ENCODE data around the gene INCA1. TPM values are rescaled to one million over a fixed set of nuclear protein-coding genes. Genes with fewer than 3 reads are reported as not detected.
"Not testable (repeated sequence)": the region's sequence is repeated elsewhere in the genome, so short reads cannot be mapped to it uniquely, and the experiment has no call there.

The INCA1 gene, protein sequence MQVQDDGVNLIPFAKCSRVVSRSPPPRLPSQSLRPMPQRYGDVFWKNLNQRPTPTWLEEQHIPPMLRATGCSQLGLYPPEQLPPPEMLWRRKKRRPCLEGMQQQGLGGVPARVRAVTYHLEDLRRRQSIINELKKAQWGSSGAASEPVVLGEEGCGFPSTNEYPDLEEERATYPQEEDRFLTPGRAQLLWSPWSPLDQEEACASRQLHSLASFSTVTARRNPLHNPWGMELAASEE
- total RNA-seq, result 0.13 and 0.28 TPM in 2 replicates

DNA sequence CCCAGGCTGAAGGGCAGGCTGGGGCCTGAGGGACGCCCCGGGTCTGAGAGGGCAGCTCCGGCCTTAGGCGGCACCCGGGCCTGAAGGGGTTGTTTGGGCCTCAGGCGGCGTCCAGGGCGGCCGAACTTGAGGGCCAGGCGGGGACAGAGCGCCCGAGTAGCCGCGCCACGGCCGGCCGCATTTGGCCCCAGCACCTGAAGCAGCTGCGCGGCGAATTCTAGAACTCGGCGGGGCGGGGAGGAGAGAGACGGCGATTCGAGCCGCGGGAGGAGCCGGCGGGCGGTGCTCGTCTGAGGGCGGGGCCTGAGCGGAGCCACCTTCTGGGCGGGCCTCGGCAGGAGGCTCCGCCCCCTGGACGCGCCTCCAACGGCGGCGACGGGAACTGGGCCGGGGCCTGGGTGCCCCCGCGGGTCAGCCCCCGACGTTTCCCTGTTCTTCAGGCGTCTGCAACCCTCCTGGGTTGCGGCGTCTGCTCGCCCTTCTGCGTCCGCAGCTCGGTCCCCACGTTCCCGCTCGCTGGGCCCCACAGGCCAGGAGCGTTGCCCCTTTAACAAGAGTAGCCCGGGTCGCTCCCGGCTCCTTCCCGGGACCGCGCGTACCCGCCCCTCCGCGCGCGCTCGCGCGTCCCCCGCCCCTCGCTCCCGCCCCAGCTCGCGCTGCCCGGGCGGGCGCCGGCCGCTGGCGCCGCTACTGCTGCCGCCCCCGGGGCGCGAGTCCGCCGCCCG is at the start of gene INCA1, which contains the start of gene KIF1C:
Gene INCA1, minus strand, starts transcription at position 221 of the 725 bp plus-strand sequence. CDS start 3,085 bp downstream, outside the sequence.
Gene KIF1C, plus strand, starts transcription at position 649 of the 725 bp plus-strand sequence. CDS start 2,297 bp downstream, outside the sequence.
- DNase-seq (ENCODE audit: low read depth, low spot score), result peak; percentile 49

- no peak for DNase-seq (ENCODE audit: low read depth, low spot score)
These were observed 48.2 kb upstream of the INCA1 start for GRCh38 chr17:5045496-5045895.

GRCh38 chr17:5044630-5045029 is 47.3 kb upstream of the INCA1 start:
- no peak for DNase-seq (ENCODE audit: low read depth, low spot score)

GRCh38 chr17:5043524-5043923 is 46.2 kb upstream of the INCA1 start:
- no peak for DNase-seq (ENCODE audit: low read depth, low spot score)

GRCh38 chr17:5042157-5043022 is 45.1 kb upstream of the INCA1 start:
- no peak for DNase-seq (ENCODE audit: low read depth, low spot score)

DNA sequence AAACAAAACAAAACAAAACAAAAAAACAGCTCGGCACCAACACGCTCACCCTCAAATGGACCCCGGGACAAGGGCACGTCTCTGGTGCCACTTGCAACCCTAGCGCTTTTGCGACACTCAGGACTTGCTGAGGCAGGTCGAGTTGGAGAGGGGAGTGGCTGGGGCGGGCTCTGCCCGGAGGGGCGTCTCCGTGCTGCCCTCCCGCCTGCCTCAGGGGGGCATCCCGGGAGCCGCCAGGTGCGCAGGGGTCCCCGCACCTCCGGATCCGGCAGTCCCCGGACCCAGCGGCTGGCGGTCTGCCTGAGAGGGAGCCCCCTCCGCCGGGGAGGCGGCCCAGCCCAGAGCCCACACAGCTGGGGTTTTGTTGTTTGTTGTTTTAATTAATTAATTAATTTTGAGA is 38.0 kb upstream of the INCA1 start, which contains the start of gene SLC52A1:
Gene SLC52A1, minus strand, starts transcription at position 112 of the 400 bp plus-strand sequence. CDS start 820 bp downstream, outside the sequence.
- no peak for DNase-seq (ENCODE audit: low read depth, low spot score)

GRCh38 chr17:5034651-5035050 is 37.3 kb upstream of the INCA1 start:
- DNase-seq (ENCODE audit: low read depth, low spot score), result no peak

DNA sequence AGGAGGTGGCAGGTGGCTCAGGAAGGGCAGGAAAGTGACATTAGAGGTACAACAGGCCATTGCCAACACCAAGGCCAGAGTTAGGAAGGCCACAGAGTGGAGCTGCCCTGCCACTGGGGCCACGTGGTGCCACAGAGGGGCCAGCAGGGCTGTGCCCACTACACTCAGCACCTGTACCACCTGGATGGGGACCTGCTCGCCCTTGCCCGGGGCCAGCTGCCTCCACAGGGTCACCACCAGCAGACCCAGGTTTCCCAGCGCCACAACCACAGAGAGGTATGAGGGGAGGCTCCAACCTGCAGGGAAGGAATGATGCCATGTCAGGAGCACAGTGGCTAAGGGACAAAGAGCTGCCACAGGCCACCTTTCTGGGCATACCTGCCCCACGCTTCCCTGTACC is 36.7 kb upstream of the INCA1 start:
- no peak for DNase-seq (ENCODE audit: low read depth, low spot score)

DNA sequence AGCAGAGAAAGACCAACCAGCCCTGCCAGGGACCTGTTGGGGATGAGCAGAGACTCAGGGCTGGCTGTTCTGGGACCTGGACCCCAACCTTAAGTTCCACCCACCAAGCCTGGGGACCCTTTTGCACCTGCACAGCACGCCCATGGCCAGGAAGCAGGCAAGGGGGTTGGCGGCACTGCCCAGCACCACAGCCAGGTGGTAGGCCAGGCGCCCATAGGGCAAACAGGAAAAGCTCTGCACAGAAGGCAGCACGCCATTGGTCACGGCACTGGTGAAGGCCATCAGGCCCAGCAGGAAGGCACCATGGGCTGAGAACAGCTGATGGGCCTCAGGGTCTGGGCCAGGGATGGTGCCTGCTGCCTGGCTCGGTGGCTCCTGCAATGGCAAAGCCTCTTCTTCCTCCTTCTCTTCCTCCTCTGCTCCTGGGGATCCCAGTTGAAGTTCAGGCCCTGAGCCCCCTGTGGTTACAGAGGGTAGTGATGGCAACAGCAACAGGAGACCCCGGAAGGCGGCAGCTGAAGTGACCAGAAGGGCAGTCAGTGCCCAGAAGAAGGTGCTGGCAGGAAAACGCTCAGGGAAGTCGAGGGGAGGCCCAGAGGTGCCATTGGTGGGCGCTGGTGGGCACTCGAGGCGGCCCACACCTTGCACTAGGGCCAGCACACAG is 36.2 kb upstream of the INCA1 start:
- no peak for DNase-seq (ENCODE audit: low read depth, low spot score)

DNA sequence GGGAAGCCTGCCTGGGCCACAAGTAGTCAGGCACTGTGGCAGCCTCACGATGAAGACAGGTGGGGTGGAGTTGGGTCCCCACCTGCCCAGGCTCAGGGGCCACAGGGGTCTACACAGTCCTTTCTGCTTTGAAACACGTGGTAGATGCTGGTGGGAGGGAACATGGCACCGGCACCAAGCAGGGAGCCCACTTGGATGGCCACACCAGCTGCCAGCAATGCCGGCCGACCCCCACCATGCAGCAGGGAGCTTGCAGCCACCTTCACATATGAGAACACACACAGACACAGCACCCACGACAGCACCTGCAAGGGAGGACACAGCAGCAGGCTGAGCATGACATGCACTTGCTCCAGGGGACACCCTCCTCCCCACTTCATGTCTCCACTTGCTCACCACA is 35.5 kb upstream of the INCA1 start:
- no peak for DNase-seq (ENCODE audit: low read depth, low spot score)

- peak; percentile 17 for DNase-seq (ENCODE audit: low read depth, low spot score)
These were observed 34.2 kb upstream of the INCA1 start for GRCh38 chr17:5031365-5032082.

- DNase-seq (ENCODE audit: low read depth, low spot score), result not testable (repeated sequence)
These were observed 32.8 kb upstream of the INCA1 start for GRCh38 chr17:5030168-5030567.

DNA sequence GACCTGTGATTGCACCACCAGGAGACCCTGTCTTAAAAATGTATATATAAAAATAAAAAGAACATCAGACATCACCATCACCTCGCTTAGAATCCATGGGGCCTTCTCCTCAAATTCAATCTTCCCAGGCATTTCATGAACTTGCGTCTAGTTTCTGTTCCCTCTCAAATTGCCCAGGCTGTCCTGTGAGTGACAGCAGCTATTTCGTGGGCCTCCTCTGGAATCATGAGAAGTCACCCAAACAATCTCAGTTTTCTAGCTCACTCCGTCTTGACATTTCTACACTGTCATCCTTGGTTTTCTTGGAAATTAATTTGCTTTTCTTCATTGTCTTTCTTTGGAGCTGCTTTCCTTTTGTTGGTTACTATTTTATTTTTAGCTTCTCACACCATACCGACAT is 30.6 kb upstream of the INCA1 start:
- DNase-seq (ENCODE audit: low read depth, low spot score), result no peak

GRCh38 chr17:5027299-5027698 is 30.0 kb upstream of the INCA1 start:
- DNase-seq (ENCODE audit: low read depth, low spot score), result no peak

DNA sequence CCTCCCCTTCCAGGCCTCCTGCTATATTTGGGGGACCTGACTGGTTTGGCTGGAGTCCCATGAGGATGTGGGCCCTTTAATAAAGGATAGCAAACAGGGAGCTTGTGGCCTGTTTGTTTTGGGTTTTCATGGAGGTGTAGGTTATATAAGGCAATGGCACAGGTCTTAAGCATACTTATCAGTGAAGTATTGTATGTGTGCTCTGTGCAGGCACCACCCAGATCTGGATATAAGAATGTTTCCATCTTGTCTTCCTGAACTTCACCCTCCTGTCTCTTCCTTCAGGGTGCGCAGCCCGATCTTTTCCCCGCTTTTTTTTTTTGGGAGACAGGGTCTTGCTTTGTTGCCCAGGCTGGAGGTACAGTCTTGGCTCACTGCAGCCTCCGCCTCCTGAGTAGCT is 27.3 kb upstream of the INCA1 start:
- no peak for DNase-seq (ENCODE audit: low read depth, low spot score)

DNA sequence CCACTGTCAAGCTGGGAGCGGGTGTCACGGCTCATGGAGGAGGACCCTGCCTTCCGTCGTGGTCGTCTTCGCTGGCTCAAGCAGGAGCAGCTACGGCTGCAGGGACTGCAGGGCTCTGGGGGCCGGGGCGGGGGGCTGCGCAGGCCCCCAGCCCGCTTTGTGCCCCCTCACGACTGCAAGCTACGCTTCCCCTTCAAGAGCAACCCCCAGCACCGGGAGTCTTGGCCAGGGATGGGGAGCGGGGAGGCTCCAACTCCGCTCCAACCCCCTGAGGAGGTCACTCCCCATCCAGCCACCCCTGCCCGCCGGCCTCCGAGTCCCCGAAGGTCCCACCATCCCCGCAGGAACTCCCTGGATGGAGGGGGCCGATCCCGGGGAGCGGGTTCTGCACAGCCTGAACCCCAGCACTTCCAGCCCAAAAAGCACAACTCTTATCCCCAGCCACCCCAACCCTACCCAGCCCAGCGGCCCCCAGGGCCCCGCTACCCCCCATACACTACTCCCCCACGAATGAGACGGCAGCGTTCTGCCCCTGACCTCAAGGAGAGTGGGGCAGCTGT is 26.3 kb upstream of the INCA1 start:
- DNase-seq (ENCODE audit: low read depth, low spot score), result no peak

- DNase-seq (ENCODE audit: low read depth, low spot score), result no peak
These were observed 24.9 kb upstream of the INCA1 start for GRCh38 chr17:5022171-5022711.

DNA sequence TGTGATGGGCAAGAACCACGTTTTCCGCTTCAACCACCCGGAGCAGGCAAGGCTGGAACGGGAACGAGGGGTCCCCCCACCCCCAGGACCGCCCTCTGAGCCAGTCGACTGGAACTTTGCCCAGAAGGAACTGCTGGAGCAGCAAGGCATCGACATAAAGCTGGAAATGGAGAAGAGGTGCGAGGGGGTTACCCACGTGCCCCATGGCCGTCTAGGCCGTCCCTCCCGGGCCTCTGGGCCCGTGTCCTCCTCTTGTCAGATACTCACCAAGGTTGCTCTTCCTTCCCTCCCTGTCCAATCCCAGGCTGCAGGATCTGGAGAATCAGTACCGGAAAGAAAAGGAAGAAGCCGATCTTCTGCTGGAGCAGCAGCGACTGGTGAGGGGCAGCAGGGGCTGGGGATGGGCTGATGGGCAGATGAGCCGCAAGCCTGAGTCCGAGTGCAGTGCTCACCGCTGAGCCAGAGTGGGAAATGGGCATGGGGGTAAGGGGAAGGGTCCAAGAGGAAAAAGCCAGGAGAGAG is 23.2 kb upstream of the INCA1 start:
- no peak for DNase-seq (ENCODE audit: low read depth, low spot score)

GRCh38 chr17:5019475-5019956 is 22.2 kb upstream of the INCA1 start:
- DNase-seq (ENCODE audit: low read depth, low spot score), result no peak

GRCh38 chr17:5014357-5014756 is 17.0 kb upstream of the INCA1 start:
- DNase-seq (ENCODE audit: low read depth, low spot score), result no peak
